ENCODE results near the gene KRT10. TPM values are rescaled to one million over a fixed set of nuclear protein-coding genes. Genes with fewer than 3 reads are reported as not detected.
"Not testable (repeated sequence)": the region's sequence is repeated elsewhere in the genome, so short reads cannot be mapped to it uniquely, and the experiment has no call there.

The KRT10 gene
- total RNA-seq: 3.8 TPM

- no peak for DNase-seq (ENCODE audit: low read depth in 2 of 3, low spot score in 2 of 3)
Measured at GRCh38 chr17:40822132-40822812, at the start of gene KRT10. Gene KRT10 (minus strand): TSS chr17:40822614. CDS start chr17:40822585, 29 bp downstream.

- DNase-seq (ENCODE audit: low read depth in 2 of 3, low spot score in 2 of 3): no peak
Measured at GRCh38 chr17:40871316-40871715, 48.9 kb upstream of the KRT10 start.

- no peak for DNase-seq (ENCODE audit: low read depth in 2 of 3, low spot score in 2 of 3)
Measured at GRCh38 chr17:40870136-40870535, 47.7 kb upstream of the KRT10 start.

- no peak for DNase-seq (ENCODE audit: low read depth in 2 of 3, low spot score in 2 of 3)
Measured at GRCh38 chr17:40866838-40867237, 44.4 kb upstream of the KRT10 start, which contains the start of gene KRT12. Gene KRT12 (minus strand): TSS chr17:40867223. CDS start chr17:40867186, 37 bp downstream.

GRCh38 chr17:40864661-40865390, 42.4 kb upstream of the KRT10 start:
- DNase-seq (ENCODE audit: low read depth in 2 of 3, low spot score in 2 of 3): no peak

GRCh38 chr17:40862985-40863733, 40.7 kb upstream of the KRT10 start:
- peak in 2 of 3 donors; percentile 16 to 36 for DNase-seq (ENCODE audit: low read depth in 2 of 3, low spot score in 2 of 3)

GRCh38 chr17:40859536-40859935, 37.1 kb upstream of the KRT10 start:
- DNase-seq (ENCODE audit: low read depth in 2 of 3, low spot score in 2 of 3): no peak

- DNase-seq (ENCODE audit: low read depth in 2 of 3, low spot score in 2 of 3): not testable (repeated sequence)
Measured at GRCh38 chr17:40858667-40859066, 36.3 kb upstream of the KRT10 start.

GRCh38 chr17:40857535-40857934, 35.1 kb upstream of the KRT10 start:
- DNase-seq (ENCODE audit: low read depth in 2 of 3, low spot score in 2 of 3): no peak

- no peak for DNase-seq (ENCODE audit: low read depth in 2 of 3, low spot score in 2 of 3)
Measured at GRCh38 chr17:40854175-40854814, 31.9 kb upstream of the KRT10 start.

GRCh38 chr17:40852364-40852763, 29.9 kb upstream of the KRT10 start:
- DNase-seq (ENCODE audit: low read depth in 2 of 3, low spot score in 2 of 3): no peak

GRCh38 chr17:40850293-40850972, 28.0 kb upstream of the KRT10 start:
- DNase-seq (ENCODE audit: low read depth in 2 of 3, low spot score in 2 of 3): no peak

GRCh38 chr17:40849723-40850122, 27.3 kb upstream of the KRT10 start:
- DNase-seq (ENCODE audit: low read depth in 2 of 3, low spot score in 2 of 3): no peak

- no peak for DNase-seq (ENCODE audit: low read depth in 2 of 3, low spot score in 2 of 3)
Measured at GRCh38 chr17:40848583-40849235, 26.3 kb upstream of the KRT10 start.

- no peak for DNase-seq (ENCODE audit: low read depth in 2 of 3, low spot score in 2 of 3)
Measured at GRCh38 chr17:40846515-40847144, 24.2 kb upstream of the KRT10 start.

GRCh38 chr17:40844671-40845107, 22.3 kb upstream of the KRT10 start:
- DNase-seq (ENCODE audit: low read depth in 2 of 3, low spot score in 2 of 3): no peak

- DNase-seq (ENCODE audit: low read depth in 2 of 3, low spot score in 2 of 3): no peak
Measured at GRCh38 chr17:40843242-40843641, 20.8 kb upstream of the KRT10 start.

GRCh38 chr17:40841246-40841645, 18.8 kb upstream of the KRT10 start:
- DNase-seq (ENCODE audit: low read depth in 2 of 3, low spot score in 2 of 3): no peak

GRCh38 chr17:40839194-40839593, 16.8 kb upstream of the KRT10 start:
- DNase-seq (ENCODE audit: low read depth in 2 of 3, low spot score in 2 of 3): no peak

Data from hematopoietic multipotent progenitor cell (in vitro differentiated cells).